Subcutaneous adipose tissue (tissue), 4 donors: Measurements from ENCODE around the gene VEGFA. TPM values are rescaled to one million over a fixed set of nuclear protein-coding genes. Genes with fewer than 3 reads are reported as not detected.

ENCODE experiments used
- total RNA-seq, 4 donors: library from RNA; depleted of rRNA; stranded (reverse); fragments of >200 nt; gene quantifications; one replicate each; pipeline ENCODE4 v1.1.0, GENCODE V29; 2016
- TF ChIP-seq, protein P1 (sequence below): fragments of 450-650 bp; IDR thresholded peaks from one replicate; pipeline ENCODE4 v1.5.1; 2016; ENCODE audit warnings: low read depth, mild to moderate bottlenecking, control low read depth, antibody characterized with exemption, moderate library complexity

Gene VEGFA
- total RNA-seq, 4 donors from 2014 or later: 195 to 909 (median 398) TPM

DNA sequence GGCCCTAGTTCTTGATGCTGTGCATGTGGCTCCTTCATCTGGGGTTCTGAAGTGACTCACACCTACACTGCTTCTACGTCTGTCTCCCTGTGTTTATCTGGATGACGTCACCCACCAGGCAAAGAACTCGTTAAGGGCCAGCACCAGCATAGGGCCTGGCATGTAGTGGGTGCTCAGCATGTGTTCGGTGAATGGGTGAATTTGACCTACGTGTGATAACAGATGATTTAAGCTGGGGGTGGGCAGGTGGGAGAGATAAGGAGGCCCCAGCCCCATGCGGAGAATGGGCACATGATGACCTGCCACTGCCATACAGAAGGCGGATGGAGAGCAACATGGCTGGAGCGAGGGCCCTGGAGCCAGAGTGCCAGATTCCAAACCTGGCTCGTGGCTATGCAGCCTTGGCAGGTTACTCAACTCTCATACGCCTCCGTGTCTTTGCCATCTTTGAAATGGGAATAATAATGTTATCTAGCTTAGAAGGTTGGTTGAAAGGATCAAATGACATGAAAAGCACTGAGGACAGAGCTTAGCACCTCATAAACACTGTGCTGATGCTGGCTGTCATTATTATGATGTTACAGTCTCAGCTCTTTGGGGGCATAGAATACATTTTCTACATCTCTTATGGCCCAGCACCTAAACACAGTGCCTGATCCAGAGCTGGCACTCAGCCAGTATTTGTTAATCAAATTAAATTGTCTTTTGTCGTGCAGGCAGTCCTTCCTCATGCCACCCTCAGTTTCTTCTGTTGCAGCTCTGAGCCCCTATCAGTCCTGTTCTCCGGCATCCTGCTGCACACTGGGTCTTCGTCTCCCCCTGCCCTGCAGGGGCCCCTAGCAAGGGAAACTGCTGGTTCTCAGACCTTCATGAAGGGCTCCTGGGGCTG lies 39.6 kb downstream of the VEGFA start:
- TF ChIP-seq, protein P1, sequence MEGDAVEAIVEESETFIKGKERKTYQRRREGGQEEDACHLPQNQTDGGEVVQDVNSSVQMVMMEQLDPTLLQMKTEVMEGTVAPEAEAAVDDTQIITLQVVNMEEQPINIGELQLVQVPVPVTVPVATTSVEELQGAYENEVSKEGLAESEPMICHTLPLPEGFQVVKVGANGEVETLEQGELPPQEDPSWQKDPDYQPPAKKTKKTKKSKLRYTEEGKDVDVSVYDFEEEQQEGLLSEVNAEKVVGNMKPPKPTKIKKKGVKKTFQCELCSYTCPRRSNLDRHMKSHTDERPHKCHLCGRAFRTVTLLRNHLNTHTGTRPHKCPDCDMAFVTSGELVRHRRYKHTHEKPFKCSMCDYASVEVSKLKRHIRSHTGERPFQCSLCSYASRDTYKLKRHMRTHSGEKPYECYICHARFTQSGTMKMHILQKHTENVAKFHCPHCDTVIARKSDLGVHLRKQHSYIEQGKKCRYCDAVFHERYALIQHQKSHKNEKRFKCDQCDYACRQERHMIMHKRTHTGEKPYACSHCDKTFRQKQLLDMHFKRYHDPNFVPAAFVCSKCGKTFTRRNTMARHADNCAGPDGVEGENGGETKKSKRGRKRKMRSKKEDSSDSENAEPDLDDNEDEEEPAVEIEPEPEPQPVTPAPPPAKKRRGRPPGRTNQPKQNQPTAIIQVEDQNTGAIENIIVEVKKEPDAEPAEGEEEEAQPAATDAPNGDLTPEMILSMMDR: no peak

DNA sequence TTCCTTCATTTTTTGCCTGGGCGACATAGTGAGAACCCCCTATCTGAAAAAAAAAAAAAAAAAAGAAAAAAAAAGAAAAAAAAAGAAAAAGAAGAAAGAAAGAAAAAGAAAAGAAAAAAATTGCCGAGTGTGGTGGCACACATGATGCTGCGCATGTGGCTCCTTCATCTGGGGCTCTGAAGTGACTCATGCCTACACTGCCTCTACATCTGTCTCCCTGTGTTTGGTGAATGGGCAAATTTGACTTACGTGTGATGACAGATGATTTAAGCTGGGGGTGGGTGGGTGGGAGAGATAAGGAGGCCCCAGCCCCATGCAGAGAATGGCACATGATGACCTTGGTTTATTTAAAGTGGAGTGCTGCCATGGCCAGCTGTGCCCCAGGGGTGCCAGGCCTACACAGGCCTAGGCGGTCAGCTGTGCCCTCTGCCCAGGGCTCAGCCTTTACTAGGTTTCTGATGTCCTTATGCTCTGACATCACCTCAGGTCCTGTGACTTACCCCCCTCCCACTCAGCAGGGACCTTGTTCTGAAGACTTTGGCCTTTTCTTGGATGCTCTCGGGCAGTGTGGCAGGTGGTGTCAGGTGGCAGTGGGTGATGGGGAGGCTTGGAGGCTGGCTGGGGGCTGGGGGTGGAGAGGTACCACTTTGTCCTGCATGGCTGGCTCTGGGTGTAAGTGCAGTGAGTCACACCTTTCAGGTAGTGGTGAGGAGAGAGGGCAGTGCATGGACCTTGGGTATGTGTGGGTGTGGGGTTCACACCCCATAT lies 41.1 kb downstream of the VEGFA start:
- TF ChIP-seq, protein P1: no peak

DNA sequence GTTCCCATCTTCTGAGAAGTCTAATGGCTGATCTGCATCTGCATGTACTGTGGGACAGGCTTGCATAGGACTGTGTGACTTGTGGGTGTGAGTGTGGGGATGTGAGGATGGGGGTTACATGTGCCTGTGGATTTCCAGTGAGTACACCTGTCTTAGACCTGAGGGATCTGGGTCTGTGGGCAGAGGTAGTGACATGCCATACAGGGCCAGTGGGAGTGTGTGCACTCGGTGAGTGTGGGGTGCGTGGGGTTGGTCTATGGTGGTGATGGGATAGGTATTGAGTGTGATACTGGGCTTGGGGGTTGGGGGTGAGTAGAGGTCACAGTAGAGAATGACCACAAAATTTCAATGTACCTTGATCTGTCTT lies 41.7 kb downstream of the VEGFA start:
- TF ChIP-seq, protein P1: no peak

DNA sequence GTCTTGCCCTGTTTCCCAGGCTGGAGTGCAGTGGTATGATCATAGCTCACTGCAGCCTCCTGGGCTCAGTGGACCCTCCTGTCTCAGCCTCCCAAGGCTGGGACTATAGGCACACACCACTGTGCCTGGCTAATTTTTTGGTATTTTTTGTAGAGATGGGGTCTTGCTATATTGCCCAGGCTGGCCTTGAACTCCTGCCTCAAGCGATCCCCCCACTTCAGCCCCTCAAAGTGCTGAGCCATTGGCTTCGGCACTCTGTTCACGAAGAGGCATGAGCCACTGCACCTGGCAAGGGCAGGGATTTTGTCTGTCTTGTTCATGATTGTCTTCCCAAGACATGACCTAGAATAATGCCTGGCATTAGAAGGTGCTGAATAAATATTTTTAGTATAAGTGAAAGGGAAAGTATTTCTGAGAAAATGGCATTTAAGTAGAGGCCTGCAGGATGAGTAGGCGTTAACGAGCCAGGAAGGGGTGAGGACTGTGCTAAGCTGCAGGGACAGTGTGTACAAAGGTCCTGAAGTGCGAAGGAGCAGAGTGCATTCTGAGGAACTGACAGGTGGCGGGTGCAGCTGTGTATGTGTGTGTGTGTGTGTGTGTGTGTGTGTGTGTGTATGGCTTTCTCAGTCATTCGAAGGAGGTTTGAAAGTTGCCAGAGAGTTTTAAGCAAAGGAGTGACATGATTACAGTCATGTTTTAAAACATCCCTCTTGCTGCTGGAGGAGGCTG lies 43.0 kb downstream of the VEGFA start:
- TF ChIP-seq, protein P1: no peak

DNA sequence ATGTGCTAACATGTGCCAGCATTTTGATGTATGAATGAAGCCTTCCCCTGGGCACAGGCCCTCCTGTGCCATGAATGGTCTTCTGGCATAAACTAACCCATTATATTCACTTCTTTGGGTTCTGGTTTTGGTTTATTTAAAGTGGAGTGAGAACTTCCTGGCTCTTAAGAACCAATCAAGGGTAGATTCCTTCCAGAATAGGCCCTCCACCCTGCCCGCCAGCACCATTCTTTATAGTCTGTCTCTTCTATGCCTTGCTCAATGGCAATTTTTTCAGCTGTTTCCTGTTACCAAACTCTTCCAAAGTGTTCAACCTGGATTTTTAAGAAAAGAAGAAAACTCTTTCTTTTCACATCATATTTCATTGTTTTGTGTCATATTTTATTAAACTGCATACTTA lies 44.1 kb downstream of the VEGFA start:
- TF ChIP-seq, protein P1: no peak

DNA sequence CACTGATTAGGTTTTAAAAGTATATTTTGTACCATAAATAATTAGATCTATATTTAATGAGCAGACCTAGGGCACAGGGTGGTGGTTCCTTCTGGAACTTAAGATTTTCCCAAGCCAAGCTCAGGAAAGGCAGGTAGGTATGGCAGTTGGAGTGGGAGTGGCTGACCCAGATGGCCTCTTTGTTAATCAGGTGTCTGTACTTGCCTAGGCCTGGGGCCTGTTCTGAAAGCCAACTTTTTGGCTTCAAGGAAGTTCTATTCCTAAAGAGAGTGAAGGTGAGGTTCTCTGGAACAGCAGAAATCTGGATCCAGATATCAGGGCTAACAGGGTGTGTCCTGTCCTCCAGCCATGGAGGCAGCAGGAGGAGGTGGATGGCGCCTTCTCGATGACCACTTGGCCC lies 44.9 kb downstream of the VEGFA start:
- TF ChIP-seq, protein P1: no peak

DNA sequence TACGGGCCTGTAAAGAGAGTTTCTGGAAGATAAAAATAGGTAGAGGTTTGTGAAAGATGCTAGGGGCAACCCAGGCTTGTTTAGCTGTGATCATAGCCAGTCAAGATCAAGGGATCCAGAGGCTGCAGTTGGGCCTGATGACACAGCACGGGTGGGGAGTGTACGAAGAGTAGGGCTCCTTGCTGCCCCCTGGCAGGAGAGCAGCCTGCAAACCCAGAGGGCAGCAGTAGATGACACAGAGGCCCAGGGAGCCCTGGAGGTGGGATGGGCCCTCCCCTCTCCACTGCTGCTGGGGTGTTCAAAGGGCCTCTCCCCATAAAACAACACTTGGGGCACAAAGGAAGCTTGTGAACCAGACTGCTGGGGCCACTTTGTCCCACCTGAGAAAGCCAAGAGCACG lies 47.2 kb downstream of the VEGFA start:
- TF ChIP-seq, protein P1: no peak
